HG02763 (cell line): Measurements from ENCODE around the gene CRHR2.

Experiments used
- ATAC-seq: cut with Tn5 transposase; IDR thresholded peaks from one replicate; pipeline ENCODE4 v1.9.1; 2021; ENCODE audit warnings: mild to moderate bottlenecking, moderate library complexity; ENCODE audit not compliant: unreplicated experiment

Gene CRHR2

DNA sequence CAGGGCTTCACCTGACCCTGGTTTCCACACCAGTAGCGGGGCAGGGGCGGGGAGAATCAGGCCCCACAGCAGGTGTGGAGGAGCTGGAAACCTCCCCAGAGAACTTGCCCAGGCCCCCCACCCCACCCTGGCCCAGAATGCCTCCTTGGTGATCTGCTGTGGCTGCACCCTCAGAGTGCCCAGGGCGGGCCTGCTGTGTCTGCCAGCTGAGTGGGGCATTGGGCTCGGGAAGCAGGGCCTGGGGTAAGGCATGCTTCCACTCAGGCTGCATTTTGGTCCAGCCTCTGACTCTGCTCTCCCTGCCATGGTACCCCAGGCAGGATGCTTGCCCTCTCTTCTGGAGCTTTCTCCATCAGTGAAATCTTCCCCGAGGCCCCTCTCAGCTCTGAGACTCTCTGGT is 1.1 kb upstream of the CRHR2 start:
- ATAC-seq, result no peak

GRCh38 chr7:30681815-30682211 is 443 bp downstream of the CRHR2 start:
- no peak for ATAC-seq

DNA sequence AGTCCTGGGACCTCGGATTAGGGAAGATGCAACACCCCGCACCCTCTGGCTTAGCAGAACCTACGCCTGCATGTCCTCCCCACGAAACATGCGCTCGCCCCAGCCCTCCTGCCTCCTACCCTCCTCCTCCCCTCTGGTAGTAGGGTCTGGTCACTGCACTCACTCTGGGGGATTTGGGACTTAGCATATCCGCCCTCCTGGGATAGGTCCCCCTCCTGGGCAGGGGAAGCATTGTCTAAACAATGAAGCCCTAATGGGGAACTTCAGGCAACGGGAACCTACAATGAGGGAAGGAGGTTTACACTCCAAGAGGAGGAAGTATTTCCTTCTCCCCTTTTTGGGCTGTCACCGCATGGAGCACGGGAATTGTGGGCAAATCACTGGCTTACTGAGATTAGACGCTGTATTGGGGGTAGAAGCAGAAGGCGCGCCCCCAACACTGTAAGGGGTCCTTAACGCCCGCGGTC is 892 bp downstream of the CRHR2 start:
- ATAC-seq, result no peak

DNA sequence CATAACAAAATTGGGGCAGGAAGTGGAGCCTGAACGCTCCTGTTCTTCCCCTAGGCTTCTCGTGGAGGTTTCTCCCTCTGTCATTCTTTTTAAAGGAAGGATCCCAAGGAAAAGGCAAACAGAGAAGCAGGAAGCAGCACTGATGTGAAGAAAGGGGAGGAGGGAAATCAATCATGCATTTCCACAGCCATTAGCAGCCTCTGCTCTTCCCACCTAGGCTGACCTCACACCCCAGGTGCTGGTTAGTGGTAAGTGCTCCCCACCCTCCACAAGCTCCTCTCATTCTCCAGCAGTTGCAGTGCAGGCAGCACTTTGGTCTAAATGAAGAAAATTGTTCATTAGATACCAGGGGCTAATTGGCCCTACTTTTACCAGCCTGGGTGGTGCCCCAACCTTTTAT is 2.6 kb downstream of the CRHR2 start:
- ATAC-seq, result no peak

DNA sequence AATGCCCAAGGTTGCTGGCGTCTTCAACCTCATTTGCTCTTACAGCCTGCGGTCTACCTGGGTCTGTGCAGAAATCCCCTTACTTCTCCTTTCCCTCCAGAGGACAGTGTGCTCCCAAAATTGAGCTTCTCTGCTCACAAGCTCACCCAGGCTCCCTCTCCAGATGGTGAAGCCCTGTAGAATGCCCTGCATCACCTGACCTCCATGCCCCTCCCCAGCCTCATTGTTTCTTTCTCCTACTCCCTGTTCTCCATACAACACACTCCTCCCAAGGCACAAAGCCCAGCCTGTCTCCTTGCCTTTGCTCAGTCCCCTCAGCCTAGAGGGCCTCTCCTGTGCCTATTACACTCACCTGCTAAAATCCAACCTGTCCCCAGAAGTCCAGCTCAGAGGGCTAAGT is 3.5 kb downstream of the CRHR2 start:
- ATAC-seq, result no peak

- ATAC-seq, result no peak
Observed at GRCh38 chr7:30674876-30675275, 7.4 kb downstream of the CRHR2 start.

DNA sequence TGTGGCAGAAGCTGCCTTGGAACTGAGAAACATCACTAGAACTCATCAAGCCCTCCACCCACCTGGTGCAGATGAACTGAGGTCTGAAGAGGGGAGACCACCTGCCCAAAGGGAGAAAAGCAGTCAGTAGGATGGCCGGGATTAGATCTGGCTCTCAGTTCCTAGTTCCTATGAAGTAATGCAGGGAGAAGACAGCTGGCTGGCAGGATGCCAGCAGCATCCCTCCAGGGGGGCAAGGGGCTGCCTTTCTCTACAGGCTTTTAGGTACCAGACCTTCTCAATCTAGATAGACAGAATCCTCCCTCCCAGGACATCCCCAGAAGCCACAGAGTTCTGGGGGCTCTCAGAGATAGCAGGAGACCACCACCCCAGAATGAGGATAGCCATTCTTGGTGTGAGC is 7.8 kb downstream of the CRHR2 start:
- ATAC-seq, result no peak

DNA sequence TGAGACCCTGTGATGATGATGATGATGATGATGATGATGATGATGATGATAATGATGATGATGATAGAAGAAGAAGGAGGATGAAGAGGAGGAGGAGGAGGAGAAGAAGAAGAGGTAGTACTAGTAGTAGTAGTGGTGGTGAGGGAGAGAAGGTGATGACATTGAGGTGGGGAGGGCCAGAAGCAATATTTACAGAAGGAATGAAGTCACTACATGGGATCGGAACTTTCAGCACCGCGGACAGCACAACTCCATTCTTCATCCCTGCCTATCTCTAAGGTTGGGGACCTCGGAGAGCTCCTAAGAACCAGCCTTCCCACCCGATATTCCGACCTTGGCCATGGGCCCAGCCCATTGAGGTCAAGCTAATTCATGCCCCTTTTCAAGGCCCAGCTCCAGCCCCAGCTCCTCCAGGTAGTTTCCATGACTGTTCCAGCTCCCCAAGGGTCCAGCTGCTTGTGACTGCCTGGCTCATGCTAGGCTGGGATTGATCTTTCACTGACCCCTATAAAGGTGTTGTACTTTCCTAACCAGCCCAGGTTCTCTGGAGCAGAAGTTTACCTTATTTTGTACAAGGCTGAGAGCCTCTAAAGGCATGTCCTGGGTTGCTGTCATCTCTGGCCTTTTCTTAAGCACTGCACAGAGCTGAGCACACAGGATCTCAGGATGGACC is 10.3 kb downstream of the CRHR2 start:
- ATAC-seq, result no peak

GRCh38 chr7:30668102-30668501 is 14.2 kb downstream of the CRHR2 start:
- ATAC-seq, result no peak

- no peak for ATAC-seq
Observed at GRCh38 chr7:30667172-30667571, 15.1 kb downstream of the CRHR2 start.

- no peak for ATAC-seq
Observed at GRCh38 chr7:30665449-30665848, 16.8 kb downstream of the CRHR2 start.

DNA sequence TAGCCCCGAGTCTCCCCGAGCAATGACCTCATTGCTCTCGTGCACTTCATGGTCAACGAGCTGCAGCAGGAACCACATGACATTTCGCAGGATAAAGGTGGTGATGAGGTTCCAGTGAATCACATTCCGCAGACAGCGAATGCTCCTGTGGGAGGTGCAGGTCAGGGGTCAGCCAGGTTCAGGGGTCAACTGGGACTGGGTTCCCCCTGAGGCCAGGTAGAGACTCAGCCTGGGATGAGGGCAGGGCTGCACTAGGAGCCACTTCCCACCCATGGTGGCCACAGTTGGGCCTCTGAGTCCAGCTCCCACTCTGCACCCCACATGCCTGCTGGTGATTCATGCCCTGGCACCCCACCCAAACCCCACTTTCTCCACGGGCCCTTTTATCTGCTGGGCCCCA is 17.2 kb downstream of the CRHR2 start:
- no peak for ATAC-seq

- no peak for ATAC-seq
Observed at GRCh38 chr7:30664184-30664885, 17.9 kb downstream of the CRHR2 start.

GRCh38 chr7:30663414-30663813 is 18.8 kb downstream of the CRHR2 start:
- ATAC-seq, result no peak

DNA sequence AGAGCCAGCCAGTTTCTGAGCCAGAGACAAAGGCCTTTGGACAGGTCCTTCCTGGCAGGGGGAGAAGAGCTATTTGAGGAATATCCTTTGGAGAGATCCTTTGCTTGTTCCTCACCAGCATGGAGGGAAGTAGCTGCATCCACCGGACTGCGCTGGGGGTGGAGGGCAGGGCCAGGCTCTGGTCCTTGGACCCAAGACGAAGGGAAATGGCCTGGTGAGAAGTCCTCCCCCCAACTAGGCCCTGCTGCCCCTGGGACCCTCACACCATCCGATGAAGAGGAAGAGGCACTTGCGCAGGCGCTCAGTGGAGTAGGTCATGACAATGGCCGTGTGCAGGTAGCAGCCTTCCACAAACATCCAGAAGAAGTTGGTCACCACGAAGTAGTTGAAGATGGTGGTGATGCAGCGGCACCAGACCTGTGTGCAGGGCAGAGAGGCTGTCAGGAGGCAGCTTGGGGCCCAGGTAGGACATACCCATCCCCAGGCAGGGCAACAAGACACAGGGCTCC is 19.8 kb downstream of the CRHR2 start:
- ATAC-seq, result no peak

- no peak for ATAC-seq
Observed at GRCh38 chr7:30661926-30662325, 20.3 kb downstream of the CRHR2 start.

DNA sequence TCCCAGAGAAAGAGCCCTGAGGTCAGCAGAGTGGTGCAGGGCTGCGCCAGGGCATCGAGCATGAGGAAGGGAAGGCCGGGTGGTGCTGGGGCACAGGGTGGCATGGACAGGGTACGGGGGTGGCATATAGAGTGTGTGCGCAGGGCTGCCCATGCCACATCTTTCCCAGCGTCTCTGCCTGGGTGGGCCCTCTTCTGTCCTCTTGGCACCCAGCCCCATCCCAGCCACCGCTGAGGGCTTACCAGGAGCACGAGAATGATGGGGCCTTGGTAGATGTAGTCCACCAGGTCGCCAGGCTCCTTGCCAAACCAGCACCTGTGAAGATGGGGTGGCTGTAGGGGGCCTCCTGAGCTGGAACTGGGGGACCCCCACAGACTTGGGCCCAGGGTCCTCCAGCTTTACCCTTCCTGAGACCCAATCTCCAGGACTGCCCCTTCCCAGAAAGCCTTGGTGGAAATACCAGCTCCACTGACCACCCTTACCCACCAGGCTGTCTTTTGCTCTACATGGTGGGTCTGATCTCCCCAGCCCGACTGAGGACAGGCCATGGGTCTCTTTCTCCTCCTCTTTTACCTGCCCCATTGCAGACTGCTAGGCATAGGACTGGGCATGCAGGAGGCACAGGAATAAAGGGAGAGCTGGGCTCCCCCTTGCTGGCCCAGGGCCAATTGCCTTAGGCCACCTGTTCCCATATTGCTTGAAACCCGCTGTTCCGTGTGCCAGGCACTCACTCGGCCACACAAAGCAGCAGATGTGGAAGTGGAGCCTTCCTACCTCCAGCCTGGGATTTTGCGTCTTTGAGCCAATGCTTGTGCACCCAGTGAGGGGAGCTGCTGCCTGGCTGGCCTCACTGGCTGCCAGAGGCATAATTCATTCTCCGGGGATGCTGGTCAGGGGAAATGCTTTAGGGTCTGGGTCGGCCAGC is 21.7 kb downstream of the CRHR2 start:
- no peak for ATAC-seq

DNA sequence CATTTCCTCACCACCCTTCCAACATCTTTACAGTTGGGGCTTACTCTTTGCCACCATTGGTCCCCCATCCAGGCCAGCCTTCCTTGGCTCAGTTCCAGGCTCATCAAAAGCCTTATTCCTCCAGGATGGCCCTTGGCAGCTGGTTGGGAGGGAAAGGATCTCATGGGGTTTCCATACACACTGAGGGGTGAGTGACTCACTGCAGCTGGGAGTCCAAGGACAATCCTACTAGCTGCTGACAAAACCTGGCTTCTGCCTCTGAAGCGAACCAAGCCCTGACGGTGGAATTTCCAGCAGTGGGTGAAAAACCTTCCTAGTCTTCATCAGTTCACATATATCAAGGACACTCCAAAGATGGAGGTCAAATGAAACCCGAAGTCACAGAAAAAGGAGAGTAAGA is 22.9 kb downstream of the CRHR2 start:
- ATAC-seq, result no peak

DNA sequence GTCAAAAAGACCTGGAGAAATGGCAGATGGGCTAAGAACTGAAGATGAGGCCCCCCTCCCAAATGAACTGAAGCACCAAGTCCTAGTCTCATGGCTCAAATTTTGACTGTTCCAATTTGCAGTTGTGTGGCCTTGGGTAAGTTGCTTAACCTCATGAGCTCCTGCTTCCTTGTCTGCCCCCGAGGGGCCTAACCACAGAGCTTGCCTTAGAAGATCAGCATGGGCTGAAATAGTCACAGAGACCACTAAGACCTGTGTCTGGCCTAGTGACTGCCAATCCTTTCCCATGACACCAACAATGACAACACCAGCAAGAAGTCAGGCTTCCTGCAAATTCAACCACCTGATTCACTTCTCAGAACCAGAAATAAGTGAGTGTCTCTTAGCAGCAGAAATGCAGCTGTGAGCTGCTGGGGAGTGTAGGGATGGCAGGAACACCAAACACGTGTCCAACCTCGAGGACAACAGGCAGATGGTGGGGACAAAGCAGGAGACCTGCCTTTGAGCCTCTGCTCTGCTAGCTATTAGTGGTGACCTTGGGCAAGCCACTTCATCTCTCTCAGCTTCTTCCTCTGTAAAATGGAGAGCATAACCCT is 23.7 kb downstream of the CRHR2 start:
- ATAC-seq, result no peak

DNA sequence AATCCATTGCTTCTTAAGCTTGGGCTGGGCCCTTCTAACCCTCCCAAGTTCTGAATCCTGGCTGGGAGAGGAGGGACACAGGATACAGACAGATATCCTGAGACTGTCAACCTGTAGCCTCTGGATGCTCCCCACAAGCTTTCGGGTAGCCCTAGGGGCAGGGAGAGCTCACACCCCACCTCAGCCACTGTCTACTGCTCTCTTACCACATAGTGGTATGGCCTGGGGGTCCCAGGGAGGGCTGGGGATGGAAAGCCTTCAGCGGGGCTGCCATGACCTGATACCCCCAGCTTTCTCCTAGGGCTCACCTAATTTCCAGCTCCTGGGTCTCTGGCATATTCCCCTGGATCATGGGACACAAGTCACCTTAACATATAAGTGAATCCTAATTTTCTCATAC is 25.1 kb downstream of the CRHR2 start:
- no peak for ATAC-seq
